K562 (cell line): ENCODE measurements around the gene EXT2. TPM values are rescaled to one million over a fixed set of nuclear protein-coding genes. Genes with fewer than 3 reads are reported as not detected.

ENCODE experiments used
- ATAC-seq: fragments of 200-7000 bp; cut with Tn5 transposase; 3 replicates; pipeline ENCODE4 v1.9.1; 2020; ENCODE audit warnings: moderate library complexity
- BruUV-seq: library from RNA; stranded (reverse); fragments of 400-500 nt; replicated peaks from 2 replicates; lab custom pipeline; 2021; lab: Mats Ljungman, UMichigan
- CTCF ChIA-PET: fragments of 300-600 bp; formaldehyde crosslinking; extraction: SDS; loops from one replicate; lab custom pipeline; 2021; ENCODE audit warnings: low intra/inter-chr PET ratio; lab: Yijun Ruan, JAX
- POLR2A ChIA-PET: fragments of 300-600, 350-650 bp; sonication (Branson Sonifier 250); formaldehyde crosslinking; extraction: SDS; loops from one replicate; lab custom pipeline; 2021; ENCODE audit warnings: antibody characterized with exemption, inconsistent platforms; lab: Yijun Ruan, JAX
- DNase-seq, 4 experiments: peaks; one replicate each; pipeline versions ENCODE4 v3.0.0 to v3.0.0-alpha.2; 2011 to 2018; ENCODE audit warnings: low spot score in 3 of 4, mixed read lengths in 3 of 4; ENCODE audit errors: extremely low read depth in 1 of 4
- FAIRE-seq: peaks from 2 replicates; lab custom pipeline; 2011; peaks lifted over from hg19 to GRCh38; lab: Jason Lieb, UNC
- H2AFZ ChIP-seq: 2 replicates; pipeline ENCODE4 v1.6.0; 2011; ENCODE audit warnings: low read depth, low read length, control low read depth, inconsistent platforms
- H3K27ac ChIP-seq: fragments of 200-600 bp; 3 replicates; pipeline ENCODE4 v1.8.0; 2011; ENCODE audit warnings: low read depth, mild to moderate bottlenecking, control low read depth, inconsistent platforms, low read length, moderate library complexity, mixed read lengths; ENCODE audit errors: extremely low read depth
- H3K27me3 ChIP-seq, 2 experiments: fragments of 300-600 bp in 1 of 2; 2 replicates in 1 of 2; 3 replicates in 1 of 2; pipeline versions ENCODE4 v1.6.0 to v1.8.0; 2011; ENCODE audit warnings: inconsistent platforms in 2 of 2, low read length in 2 of 2, mild to moderate bottlenecking in 1 of 2, mixed read lengths in 1 of 2, moderate library complexity in 1 of 2; ENCODE audit not compliant: control insufficient read depth in 2 of 2, insufficient read depth in 2 of 2
- H3K36me3 ChIP-seq: fragments of 300-600 bp; 3 replicates; pipeline ENCODE4 v1.8.0; 2011; ENCODE audit warnings: mild to moderate bottlenecking, low read length, inconsistent platforms; ENCODE audit not compliant: control insufficient read depth, insufficient read depth
- H3K4me1 ChIP-seq, 2 experiments: fragments of 200-600 bp in 1 of 2; replicated peaks in 1 of 2; 2 replicates in 1 of 2; 3 replicates in 1 of 2; pipeline versions ENCODE4 v1.5.1 to v1.8.0; 2011; ENCODE audit warnings: inconsistent platforms in 2 of 2, low read length in 2 of 2, mild to moderate bottlenecking in 1 of 2, mixed read lengths in 1 of 2, moderate library complexity in 1 of 2; ENCODE audit not compliant: control insufficient read depth in 2 of 2, insufficient read depth in 2 of 2
- H3K4me2 ChIP-seq: 2 replicates; pipeline ENCODE4 v1.6.1; 2011; ENCODE audit warnings: low read length, control low read depth, inconsistent platforms, mixed read lengths; ENCODE audit not compliant: insufficient read depth
- H3K4me3 ChIP-seq: fragments of 200-600 bp; sonication (generic), shearing (Covaris generic); 2 replicates; pipeline ENCODE4 v1.5.1; 2016; ENCODE audit warnings: control low read depth, inconsistent platforms
- H3K79me2 ChIP-seq: fragments of 200-600 bp; 3 replicates; pipeline ENCODE4 v1.8.0; 2011; ENCODE audit warnings: low read length, inconsistent platforms; ENCODE audit not compliant: control insufficient read depth, insufficient read depth
- H3K9ac ChIP-seq, 2 experiments: 2 replicates each; pipeline versions ENCODE4 v1.6.0 to v1.6.1; 2011; ENCODE audit warnings: low read depth in 2 of 2, low read length in 2 of 2, control low read depth in 1 of 2, inconsistent platforms in 1 of 2, mild to moderate bottlenecking in 1 of 2, mixed read lengths in 1 of 2; ENCODE audit not compliant: insufficient read depth in 1 of 2
- H3K9me1 ChIP-seq: one replicate; pipeline ENCODE4 v1.6.0; 2011; ENCODE audit warnings: inconsistent platforms, mild to moderate bottlenecking, low read length, moderate library complexity; ENCODE audit not compliant: control insufficient read depth, insufficient read depth
- H3K9me3 ChIP-seq: replicated peaks from 2 replicates; pipeline ENCODE4 v1.5.1; 2011; ENCODE audit warnings: low read depth, low read length, inconsistent platforms; ENCODE audit not compliant: control insufficient read depth, insufficient read depth
- H4K20me1 ChIP-seq: replicated peaks from 2 replicates; pipeline ENCODE4 v1.6.1; 2011; ENCODE audit warnings: low read length, inconsistent platforms, mixed read lengths; ENCODE audit not compliant: control insufficient read depth, insufficient read depth
- MEF2D ChIP-seq: conservative IDR thresholded peaks from 2 replicates; pipeline ENCODE4 v1.6.1; 2016; ENCODE audit warnings: low read depth, missing genetic modification characterization, missing compliant biosample characterization
- NFRKB ChIP-seq: fragments of 450-650 bp; IDR thresholded peaks from 2 replicates; pipeline ENCODE4 v1.6.1; 2016; ENCODE audit warnings: low read depth
- POLR2AphosphoS2 ChIP-seq: IDR thresholded peaks from 2 replicates; pipeline ENCODE4 v1.6.1; 2012; ENCODE audit warnings: low read length, improper control_type of control experiment
- RAD21 ChIP-seq, 2 experiments: fragments of 250-450 bp in 1 of 2; fragments of 450-650 bp in 1 of 2; sonication (Bioruptor Pico) in 1 of 2; formaldehyde crosslinking in 1 of 2; IDR thresholded peaks in 1 of 2; conservative IDR thresholded peaks in 1 of 2; 2 replicates each; pipeline versions ENCODE4 v1.4.0 to v1.8.0; 2020 to 2022; ENCODE audit warnings: mild to moderate bottlenecking in 2 of 2, moderate library complexity in 1 of 2
- WGBS: fragments of 100-300 bp; shearing (Covaris generic); methylation state at CpG from one replicate; pipeline ENCODE4 v1.1.6; 2016; ENCODE audit warnings: low coverage, mixed read lengths; ENCODE audit not compliant: insufficient coverage; ENCODE audit errors: missing lambda C conversion rate; 5-methylcytosine and 5-hydroxymethylcytosine counted together
- in situ Hi-C: fragments of 300-500 bp; cut with MboI; formaldehyde crosslinking; loops from 4 replicates; pipeline ENCODE4 v1.15.0; 2018; ENCODE audit warnings: inconsistent platforms, mixed read lengths
- intact Hi-C: fragments of 100-400 bp; cut with micrococcal nuclease; formaldehyde crosslinking; loops from 2 replicates; pipeline ENCODE4 v1.14.2; 2022
- polyA plus RNA-seq, 8 experiments: library from polyadenylated mRNA; depleted of rRNA in 4 of 8; stranded (reverse) in 5 of 8; unstranded in 3 of 8; fragments of >200 nt; fragmentation: Nextera tagmentation in 2 of 8; fragmentation: Illumina TruSeq in 1 of 8; extraction: Ambion mirVana in 2 of 8; extraction: Trizol in 1 of 8; gene quantifications; 2 replicates each; pipeline versions ENCODE4 v1.2.1 to v1.2.3, GENCODE V29; 2011 to 2014; ENCODE audit warnings: inconsistent platforms in 1 of 8, missing spikeins in 1 of 8
- total RNA-seq, 7 experiments: library from RNA; depleted of rRNA in 6 of 7; stranded (reverse); fragments of >200 nt in 6 of 7; fragmentation: Illumina TruSeq in 2 of 7; extraction: Trizol in 2 of 7; gene quantifications; 2 replicates each; pipeline versions ENCODE4 v1.2.1 to v1.2.3, GENCODE V29; 2011 to 2021; ENCODE audit warnings: low replicate concordance in 1 of 7
- TF ChIP-seq, protein P1 (sequence below), 3 experiments: IDR thresholded peaks in 2 of 3; conservative IDR thresholded peaks in 1 of 3; 2 replicates each; pipeline ENCODE4 v1.5.1; 2011 to 2012; ENCODE audit warnings: low read length in 3 of 3, mild to moderate bottlenecking in 3 of 3, control low read depth in 2 of 3, improper control_type of control experiment in 1 of 3, inconsistent platforms in 1 of 3, low read depth in 1 of 3, mixed read lengths in 1 of 3, moderate library complexity in 1 of 3; ENCODE audit not compliant: insufficient read depth in 2 of 3

The EXT2 gene
- total and polyA plus RNA-seq, 9 of the 15 experiments (the other 6 are each of a cell fraction or from before 2014, with no cell fraction given) = 7.5 to 52.1 (median 38.1) TPM

DNA sequence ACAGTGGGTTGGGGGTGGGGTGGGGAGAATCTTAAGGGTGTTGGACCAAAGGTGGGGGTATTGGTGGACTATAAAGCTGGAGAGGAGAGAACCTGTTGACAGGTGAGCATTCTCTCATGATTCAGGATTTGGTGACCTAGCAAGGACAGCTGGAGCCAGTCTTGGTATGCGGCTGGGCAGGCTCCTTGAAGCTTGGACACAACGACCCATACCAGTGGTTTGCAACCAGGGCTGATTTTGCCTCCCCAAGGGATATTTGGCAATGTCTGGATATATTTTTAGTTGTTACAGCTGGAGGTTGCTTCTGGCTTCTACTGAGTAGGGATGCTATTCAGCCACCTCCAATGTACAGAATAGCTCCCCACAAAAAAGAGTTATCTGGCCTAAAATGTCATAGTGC lies 5.6 kb downstream of the EXT2 start:
- Histone ChIP-seq H3K9me1 (peaks cover 3% of the 10 kb centered on the region), H3K4me1 (peaks cover 4 to 8% of the 10 kb centered on the region in 2 experiments; a peak in 4 of 5 replicates), H3K79me2 (peaks cover 41% of the 10 kb centered on the region), H3K36me3 (peaks cover 11% of the 10 kb centered on the region; the same call in 2 of the 3 replicates), H3K9me3 (no peaks in the 10 kb centered on the region), H3K9ac (no peak overlapping the region), H3K4me3 (no peak overlapping the region), H3K27ac (no peak overlapping the region), H2AFZ (no peak overlapping the region), H3K4me2 (no peak overlapping the region), H4K20me1 (peaks cover 4% of the 10 kb centered on the region; the same call in 1 of the 2 replicates), H3K27me3 (no peaks in the 10 kb centered on the region)
- intact Hi-C loops (no loop called here), in situ Hi-C loops (no loop called here)
- POLR2A ChIA-PET = interaction anchor here (1.3 kb wide), 1 partner anchor 9 kb away, joined by 4 read pairs; no protein-coding TSS in a partner anchor
- FAIRE-seq (no peak), DNase-seq (no peak), ATAC-seq (no peak)
- BruUV-seq = no TSS peak
- CTCF ChIA-PET = no interaction called here
- TF ChIP-seq NFRKB (no peak), POLR2AphosphoS2 (no peak)
- 70% methylated on average over 2 of the region's 2 CpGs for WGBS

DNA sequence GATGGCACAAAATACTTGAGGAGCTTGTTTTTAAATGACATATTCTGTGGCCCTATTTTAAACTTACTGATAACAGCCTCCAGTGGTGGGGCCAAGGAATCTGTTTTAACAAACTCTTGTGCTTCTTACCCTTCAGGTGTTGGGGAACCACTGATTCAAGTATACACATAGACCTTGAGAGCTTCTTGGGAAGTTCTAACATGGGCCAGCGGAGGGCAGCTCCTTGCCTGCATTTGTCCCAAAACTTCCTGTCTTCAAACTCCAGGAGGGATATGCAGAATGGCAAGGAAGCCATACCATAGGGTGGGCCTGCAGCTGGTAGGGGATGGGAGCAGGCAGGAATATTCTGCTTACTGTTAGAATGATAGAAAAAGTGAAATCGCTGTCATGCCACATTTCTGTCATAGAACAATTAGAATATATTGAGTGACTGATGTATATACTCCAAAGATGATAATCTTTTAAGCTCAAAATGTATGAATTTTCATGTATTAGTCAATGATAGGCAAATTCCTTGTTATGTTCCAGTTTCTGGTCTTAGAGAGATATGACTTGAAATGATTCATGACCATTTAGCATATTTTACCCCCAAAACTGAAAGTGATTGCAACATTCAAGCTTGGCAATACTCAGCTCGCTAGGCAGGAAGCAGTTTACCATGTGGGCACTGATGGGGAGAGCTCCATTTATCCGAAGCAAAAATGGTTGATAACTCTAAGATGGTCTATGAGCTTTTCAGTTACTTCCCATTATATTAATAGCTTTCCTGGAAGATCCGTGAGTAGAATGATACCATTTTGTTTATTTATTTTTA lies 9.2 kb downstream of the EXT2 start:
- TF ChIP-seq RAD21 (CRISPR knock-in tag; conservative IDR thresholded peaks at IDR 0.05 in 1 of 2, IDR thresholded peaks at IDR 0.05 in 1 of 2) = peak in 1 of 2 experiments; percentile 29; a peak in 1 of 4 replicates
- TF ChIP-seq, protein P1, sequence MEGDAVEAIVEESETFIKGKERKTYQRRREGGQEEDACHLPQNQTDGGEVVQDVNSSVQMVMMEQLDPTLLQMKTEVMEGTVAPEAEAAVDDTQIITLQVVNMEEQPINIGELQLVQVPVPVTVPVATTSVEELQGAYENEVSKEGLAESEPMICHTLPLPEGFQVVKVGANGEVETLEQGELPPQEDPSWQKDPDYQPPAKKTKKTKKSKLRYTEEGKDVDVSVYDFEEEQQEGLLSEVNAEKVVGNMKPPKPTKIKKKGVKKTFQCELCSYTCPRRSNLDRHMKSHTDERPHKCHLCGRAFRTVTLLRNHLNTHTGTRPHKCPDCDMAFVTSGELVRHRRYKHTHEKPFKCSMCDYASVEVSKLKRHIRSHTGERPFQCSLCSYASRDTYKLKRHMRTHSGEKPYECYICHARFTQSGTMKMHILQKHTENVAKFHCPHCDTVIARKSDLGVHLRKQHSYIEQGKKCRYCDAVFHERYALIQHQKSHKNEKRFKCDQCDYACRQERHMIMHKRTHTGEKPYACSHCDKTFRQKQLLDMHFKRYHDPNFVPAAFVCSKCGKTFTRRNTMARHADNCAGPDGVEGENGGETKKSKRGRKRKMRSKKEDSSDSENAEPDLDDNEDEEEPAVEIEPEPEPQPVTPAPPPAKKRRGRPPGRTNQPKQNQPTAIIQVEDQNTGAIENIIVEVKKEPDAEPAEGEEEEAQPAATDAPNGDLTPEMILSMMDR (IDR thresholded peaks at IDR 0.05 in 2 of 3, conservative IDR thresholded peaks at IDR 0.05 in 1 of 3; ENCODE audit: insufficient read depth in 2 of 3, low read depth in 1 of 3, low read length in 3 of 3) = peak in 2 of 3 experiments; percentile 19 to 27; a peak in 1 of 6 replicates
- no peak for TF ChIP-seq MEF2D (tag)
- TF ChIP-seq, all 486 proteins: peak for 2
- in situ Hi-C loops (no loop called here), intact Hi-C loops (no loop called here)
- CTCF ChIA-PET = no interaction called here
- H3K9ac ChIP-seq = no peak overlapping the region
- peaks cover 3% of the 10 kb centered on the region for H3K9me1 ChIP-seq
- H3K4me1 ChIP-seq = no peaks in the 10 kb centered on the region
- no TSS peak for BruUV-seq
- H3K4me2 ChIP-seq = no peak overlapping the region
- peak in 1 of 4 experiments; percentile 12 for DNase-seq
- POLR2A ChIA-PET = interaction anchor here (0.9 to 3.3 kb wide), 4 partner anchors 9 to 429 kb away, joined by 3 to 17 read pairs (median 6); partner anchors contain the start of gene EXT2
- H4K20me1 ChIP-seq = peaks cover 3% of the 10 kb centered on the region; the same call in 1 of the 2 replicates
- 89% methylated on average over 5 of the region's 5 CpGs for WGBS
- peaks cover 33% of the 10 kb centered on the region for H3K36me3 ChIP-seq
- peak; percentile 63 for ATAC-seq
- H3K9me3 ChIP-seq = no peaks in the 10 kb centered on the region
- H3K27me3 ChIP-seq = no peaks in the 10 kb centered on the region
- H2AFZ ChIP-seq = no peak overlapping the region
- no peak overlapping the region for H3K4me3 ChIP-seq
- FAIRE-seq = no peak
- no peak overlapping the region for H3K27ac ChIP-seq
- H3K79me2 ChIP-seq = peaks cover 23% of the 10 kb centered on the region; the same call in 2 of the 3 replicates
